Fibroblast of mammary gland (primary cell): Measurements from ENCODE around the gene PDE9A.

ENCODE experiments used
- DNase-seq: peaks from one replicate; pipeline ENCODE4 v3.0.0-alpha.2; 2010; ENCODE audit warnings: low read depth
- H3K4me3 ChIP-seq: 2 replicates; pipeline ENCODE4 v1.5.1; 2011; ENCODE audit warnings: low read depth, mild to moderate bottlenecking, low read length, moderate library complexity; ENCODE audit not compliant: control insufficient read depth
- TF ChIP-seq, protein P1 (sequence below): conservative IDR thresholded peaks from 2 replicates; pipeline ENCODE4 v1.5.1; 2011; ENCODE audit warnings: low read depth, low read length, inconsistent platforms; ENCODE audit not compliant: control insufficient read depth, insufficient read depth

PDE9A gene

DNA sequence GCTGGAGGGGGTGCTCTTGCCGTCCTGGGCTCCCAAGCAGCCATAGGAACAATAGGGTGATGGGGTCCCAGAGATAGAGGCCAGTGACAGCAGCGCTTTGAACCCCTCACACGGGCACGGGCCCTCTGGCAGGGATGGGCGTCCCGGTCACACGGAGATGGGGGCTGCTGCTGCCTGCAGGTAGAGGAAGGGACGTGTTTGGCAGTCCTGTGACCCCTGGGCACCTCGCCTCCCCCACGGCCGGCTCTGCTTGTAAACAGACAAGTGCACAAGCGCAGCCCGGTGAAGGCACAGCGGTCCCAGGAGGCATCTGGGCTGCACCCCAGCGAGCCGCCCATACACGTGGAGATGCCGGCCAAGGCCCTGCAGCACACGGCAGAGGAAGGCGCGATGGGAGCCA, 36.5 kb upstream of the PDE9A start:
- no peak for DNase-seq
- H3K4me3 ChIP-seq: no peak overlapping the region
- TF ChIP-seq, protein P1, sequence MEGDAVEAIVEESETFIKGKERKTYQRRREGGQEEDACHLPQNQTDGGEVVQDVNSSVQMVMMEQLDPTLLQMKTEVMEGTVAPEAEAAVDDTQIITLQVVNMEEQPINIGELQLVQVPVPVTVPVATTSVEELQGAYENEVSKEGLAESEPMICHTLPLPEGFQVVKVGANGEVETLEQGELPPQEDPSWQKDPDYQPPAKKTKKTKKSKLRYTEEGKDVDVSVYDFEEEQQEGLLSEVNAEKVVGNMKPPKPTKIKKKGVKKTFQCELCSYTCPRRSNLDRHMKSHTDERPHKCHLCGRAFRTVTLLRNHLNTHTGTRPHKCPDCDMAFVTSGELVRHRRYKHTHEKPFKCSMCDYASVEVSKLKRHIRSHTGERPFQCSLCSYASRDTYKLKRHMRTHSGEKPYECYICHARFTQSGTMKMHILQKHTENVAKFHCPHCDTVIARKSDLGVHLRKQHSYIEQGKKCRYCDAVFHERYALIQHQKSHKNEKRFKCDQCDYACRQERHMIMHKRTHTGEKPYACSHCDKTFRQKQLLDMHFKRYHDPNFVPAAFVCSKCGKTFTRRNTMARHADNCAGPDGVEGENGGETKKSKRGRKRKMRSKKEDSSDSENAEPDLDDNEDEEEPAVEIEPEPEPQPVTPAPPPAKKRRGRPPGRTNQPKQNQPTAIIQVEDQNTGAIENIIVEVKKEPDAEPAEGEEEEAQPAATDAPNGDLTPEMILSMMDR: no peak

DNA sequence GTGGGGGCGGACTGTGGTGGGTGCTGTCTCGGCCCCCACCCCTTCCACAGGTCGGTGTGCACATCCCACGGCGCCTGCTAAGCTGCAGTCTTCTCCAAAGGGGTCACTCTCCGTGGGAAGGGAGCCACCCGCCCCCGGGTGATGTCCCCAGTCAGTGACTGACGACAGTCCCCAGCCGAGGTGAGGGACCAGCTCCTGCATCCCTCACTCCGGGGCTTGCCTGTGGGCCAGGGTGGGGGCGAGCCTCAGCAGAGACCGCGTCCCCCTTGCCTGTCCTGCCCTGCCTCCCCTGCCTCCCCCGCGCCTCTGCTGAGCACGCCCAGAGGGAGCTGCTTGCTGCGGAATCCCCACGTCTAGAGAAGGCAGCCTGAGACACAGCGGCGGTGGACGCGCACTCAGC, 35.9 kb upstream of the PDE9A start:
- DNase-seq: no peak
- TF ChIP-seq, protein P1: no peak
- H3K4me3 ChIP-seq: no peak overlapping the region

DNA sequence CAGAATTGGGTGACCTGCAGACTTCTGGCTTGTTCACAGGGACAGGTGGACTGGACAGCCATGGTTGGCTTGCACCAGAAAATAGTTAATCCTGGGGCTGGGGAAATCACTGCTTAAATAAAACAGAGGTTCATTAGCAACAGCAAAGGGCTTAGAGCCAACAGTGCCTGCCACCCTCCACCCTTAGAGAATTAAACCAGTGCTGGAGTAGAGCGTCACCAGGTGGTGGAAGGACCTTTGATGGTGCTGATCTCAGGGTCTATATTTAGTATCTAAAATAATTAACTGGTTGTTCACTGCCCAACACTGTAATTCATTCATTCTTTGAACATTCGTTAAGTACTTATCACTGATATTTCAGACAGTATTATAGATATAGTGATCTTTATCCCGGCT, 34.7 kb upstream of the PDE9A start:
- H3K4me3 ChIP-seq: no peak overlapping the region
- no peak for DNase-seq
- TF ChIP-seq, protein P1: no peak

DNA sequence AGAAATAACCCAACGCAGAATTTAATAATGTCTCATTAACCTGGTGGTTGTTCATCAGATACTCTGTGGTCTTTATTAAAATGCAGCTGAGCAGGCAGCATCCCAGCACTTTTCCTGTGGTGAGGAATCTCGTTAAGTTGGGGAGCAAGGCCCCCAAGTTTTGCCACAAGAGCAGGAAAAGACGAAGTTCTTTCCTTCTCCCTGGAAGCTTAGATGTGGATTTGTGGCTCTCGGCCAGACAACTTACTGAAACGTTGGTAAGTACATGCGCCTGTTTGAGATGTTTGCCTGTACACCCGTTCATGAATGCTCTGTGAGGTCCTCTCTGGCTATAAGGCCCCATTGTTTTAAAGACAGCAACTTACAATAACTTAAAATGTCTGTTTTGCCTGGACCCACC, 34.3 kb upstream of the PDE9A start:
- TF ChIP-seq, protein P1: no peak
- DNase-seq: no peak
- H3K4me3 ChIP-seq: no peak overlapping the region

DNA sequence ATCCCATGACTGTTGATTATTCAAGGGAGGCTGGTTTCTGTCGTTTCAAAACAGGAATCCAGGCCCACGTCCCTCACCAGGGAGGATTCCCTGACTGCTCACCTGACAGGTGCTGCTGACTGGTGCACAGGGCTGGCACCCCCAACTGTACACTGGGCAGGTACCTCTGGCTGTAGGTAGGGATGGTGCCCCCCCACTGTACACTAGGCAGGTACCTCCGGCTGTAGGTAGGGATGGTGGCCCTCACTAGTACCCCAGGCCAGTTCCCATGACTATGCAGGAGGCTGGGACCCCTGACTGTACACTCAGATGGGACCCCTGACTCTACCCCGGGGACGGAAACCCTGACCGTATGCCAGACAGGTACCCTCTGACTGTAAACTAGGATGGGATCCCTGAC, 33.6 kb upstream of the PDE9A start:
- H3K4me3 ChIP-seq: no peak overlapping the region
- TF ChIP-seq, protein P1: no peak
- no peak for DNase-seq

DNA sequence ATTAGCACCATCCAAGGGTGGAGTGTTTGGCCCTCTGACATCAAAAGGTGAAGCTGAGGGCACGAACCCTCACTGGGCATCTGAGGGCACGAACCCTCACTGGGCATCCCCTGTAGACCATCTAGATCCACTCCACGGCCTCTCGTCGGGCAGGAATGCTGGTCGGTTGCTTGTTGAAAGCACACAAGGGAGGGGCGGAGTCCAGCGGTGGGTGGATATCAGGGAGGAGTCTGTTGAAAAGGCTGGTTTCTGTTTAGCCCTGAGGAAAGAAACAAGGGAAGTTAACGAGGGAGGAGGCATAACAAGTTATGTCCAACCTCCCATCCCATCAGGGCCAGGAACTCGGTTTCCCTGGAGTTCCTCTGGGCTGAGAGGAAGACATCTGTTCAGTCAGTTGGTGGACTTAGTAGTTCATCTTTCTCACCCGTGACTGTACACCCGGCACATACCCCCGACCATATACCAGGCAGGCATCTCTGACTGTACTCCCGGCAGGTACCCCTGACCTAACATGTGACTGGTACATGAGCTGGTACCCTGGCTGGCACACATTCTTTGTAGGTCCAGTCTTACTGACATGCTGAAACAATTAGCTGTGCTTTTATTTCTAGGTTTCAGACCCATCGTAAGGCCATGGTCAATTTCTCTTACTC, 32.1 kb upstream of the PDE9A start:
- DNase-seq: peak; percentile 49
- no peak overlapping the region for H3K4me3 ChIP-seq
- TF ChIP-seq, protein P1: no peak

DNA sequence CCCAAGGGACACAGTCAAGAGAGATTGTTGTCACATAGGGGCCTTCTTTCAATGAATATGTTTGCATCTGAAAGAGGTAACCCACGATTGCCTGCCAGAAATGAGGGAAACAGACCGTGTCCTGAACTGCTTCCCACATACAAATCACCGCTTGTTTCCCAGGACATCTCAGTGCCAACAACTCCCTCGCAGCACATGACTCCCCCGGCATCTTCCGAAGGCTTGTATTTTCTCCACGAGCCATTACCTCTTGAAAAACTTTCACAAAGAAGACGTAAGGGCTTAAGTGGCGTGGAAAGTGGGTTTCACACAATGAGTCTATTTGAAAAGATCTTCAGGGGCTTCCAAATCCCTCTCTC, 31.6 kb upstream of the PDE9A start:
- TF ChIP-seq, protein P1: no peak
- no peak for DNase-seq
- no peak overlapping the region for H3K4me3 ChIP-seq
